HTERT RPE-1 (cell line): ENCODE measurements around the gene SLC10A3.

Experiments used
- in situ Hi-C: fragments of 300-500 bp; cut with MboI; formaldehyde crosslinking; loops from 4 replicates; pipeline ENCODE4 v1.14.3; 2020; ENCODE audit warnings: low sequenced_read_pairs

Gene SLC10A3

DNA sequence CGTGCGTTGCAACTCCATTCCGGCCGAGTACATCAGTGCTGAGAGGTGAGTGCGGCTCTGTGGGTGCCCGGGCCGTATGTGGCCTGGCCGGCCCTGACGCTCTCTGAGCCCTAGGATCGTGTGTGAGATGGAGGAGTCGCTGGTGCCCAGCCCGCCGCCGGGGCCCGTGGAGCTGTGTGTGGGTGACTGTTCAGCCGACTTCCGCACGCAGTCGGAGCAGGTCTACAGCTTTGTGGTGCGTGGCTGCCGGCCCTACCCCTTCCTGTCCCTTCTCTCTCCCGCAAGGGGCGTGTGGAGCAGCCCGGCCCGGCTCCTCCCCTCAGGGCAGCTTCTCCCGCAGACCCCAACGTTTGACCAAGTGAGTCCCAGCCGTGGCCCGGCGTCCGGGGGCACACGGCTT, 24.4 kb downstream of the SLC10A3 start:
- in situ Hi-C loops: no loop called here

DNA sequence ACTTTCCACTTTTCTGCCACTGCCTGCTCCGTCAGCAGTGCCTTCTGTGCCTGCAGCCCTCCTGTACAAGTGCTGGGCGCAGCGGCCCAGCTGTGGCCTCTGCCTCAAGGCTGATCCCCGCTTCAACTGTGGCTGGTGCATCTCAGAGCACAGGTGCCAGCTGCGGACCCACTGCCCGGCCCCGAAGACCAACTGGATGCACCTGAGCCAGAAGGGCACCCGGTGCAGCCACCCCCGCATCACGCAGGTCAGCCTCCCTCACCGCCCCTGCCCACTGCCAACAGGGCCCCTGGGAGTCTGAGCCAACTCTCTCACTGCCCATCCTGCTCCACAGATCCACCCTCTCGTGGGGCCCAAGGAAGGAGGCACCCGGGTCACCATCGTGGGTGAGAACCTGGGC, 24.8 kb downstream of the SLC10A3 start:
- in situ Hi-C loops: no loop called here

DNA sequence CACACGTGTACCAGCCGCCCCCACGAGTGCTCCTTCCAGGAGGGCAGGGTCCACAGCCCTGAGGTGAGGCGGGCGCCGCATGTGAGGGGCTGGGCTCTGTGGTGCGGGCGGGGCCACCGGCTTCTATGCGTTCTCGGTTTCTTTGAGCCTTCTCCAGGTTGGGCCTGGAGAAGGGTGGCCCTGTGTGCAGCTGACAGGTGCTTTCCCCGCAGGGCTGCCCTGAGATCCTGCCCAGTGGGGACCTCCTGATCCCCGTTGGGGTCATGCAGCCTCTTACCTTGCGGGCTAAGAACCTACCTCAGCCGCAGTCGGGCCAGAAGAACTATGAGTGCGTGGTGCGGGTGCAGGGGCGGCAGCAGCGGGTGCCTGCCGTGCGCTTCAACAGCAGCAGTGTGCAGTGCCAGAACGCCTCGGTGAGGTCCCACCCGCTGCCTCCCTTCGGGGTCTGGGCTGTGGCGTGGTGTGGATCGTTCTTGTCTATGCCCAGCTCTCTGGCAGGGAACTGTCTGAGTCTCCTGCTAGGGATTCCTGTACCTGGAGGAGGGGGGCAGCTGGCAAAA, 25.5 kb downstream of the SLC10A3 start:
- in situ Hi-C loops: no loop called here

DNA sequence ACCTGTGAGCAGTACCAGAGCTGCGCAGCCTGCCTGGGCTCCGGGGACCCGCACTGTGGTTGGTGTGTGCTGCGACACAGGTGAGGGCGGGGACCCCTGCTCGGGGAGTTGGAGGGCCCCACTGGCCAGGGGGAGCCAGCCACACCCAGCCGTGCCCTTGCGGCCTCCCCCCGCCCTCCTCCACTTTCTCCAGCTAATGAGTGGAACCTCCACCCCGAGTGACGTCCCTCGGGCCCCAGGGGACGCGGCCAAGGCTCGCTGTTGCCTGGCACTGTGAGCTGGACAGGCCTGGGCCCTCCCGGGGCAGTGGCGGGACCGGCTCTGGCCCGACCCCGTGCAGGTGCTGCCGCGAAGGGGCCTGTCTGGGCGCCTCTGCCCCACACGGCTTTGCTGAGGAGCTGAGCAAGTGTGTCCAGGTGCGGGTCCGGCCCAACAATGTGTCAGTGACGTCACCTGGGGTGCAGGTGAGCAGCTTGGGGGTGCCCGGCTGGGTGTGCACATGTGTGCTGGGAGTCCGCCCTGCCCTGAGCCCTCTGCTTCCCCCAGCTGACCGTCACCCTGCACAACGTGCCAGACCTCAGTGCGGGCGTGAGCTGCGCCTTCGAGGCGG, 26.7 kb downstream of the SLC10A3 start:
- in situ Hi-C loops: no loop called here

DNA sequence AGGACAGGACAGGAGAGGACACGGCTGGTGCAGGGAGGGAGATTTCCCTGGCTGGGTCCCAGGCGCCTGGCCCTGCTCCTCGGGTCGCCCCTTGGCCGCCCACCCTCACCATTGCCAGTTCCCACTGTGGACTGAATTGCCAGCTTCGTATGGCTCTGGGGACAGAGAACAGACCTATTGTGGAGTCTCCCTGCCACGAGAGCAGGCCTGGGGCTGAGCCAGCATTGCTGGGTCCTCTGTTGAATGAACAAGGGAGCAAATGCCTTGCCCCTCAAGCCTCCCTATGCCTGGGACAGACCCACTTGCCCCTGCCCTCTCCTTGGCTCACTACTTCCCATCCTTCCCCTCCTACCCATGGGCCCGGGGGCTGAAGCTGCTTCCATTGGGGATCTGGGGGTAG, 28.0 kb downstream of the SLC10A3 start:
- in situ Hi-C loops: no loop called here

DNA sequence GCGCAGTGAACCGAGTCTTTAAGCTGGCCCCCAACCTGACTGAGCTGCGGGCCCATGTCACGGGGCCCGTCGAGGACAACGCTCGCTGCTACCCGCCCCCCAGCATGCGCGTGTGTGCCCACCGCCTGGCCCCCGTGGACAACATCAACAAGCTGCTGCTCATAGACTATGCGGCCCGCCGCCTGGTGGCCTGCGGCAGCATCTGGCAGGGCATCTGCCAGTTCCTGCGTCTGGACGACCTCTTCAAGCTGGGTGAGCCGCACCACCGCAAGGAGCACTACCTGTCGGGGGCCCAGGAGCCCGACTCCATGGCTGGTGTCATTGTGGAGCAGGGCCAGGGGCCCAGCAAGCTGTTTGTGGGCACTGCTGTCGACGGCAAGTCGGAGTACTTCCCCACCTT, 30.1 kb downstream of the SLC10A3 start:
- in situ Hi-C loops: no loop called here

DNA sequence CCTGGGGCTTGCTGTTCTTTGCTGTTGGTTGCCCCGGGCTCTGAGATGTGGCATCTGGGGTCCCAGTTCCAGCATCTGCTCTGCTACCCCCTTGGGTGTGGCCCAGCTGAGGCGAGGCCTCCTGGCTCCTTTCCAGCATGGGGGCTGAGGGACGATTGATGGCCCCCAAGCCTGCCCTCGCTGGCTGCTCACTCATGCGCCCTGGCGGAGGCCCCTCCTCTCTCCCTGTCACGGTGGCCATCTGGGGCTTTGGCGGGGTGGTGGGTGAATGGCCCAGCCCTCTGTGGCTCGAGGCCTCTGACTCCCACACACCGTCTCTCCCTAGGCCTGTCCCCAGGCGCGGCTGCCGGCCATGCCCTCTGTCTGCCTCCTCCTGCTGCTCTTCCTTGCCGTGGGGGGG, 30.6 kb downstream of the SLC10A3 start:
- in situ Hi-C loops: no loop called here

DNA sequence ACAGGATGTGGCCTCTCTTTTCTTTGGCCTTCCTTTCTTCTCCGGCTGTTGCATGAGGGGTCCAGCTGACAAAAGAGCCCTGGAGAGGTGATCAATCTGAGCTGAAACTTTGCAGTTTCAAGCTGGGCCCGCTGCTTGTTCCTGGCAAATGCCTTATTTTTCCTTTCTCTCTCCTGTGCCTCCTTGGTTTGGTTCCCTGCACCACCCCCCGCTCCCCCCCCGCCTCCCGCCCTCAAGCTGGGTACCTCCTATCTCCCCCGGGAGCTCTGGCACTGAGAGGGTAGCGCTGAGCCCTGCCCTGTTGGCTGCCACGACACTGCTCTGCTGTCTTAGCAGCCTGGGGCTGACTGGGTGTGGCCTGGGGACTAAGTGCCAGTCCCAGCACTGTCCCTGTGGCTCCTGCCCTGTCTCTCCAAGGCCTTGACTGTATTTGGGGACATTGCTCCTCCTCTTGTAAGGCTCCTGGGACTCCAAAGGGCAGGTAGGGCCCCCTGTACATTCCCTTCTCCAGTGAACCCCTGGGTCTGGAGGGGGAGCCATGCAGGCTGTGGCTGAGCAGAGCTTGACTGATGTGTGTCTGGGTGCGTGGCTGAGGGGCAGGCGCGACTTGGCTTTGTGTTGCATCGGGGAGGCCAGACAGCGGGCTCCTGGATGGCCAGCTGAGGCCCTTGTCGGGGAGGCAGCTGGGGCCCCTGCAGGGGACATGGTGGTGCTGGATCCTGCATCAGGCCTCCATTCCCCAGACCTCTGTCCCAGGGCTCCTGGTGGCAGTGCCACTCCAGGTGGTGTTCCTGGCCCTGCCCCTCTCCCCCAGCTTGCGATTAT, 31.3 kb downstream of the SLC10A3 start:
- in situ Hi-C loops: no loop called here

DNA sequence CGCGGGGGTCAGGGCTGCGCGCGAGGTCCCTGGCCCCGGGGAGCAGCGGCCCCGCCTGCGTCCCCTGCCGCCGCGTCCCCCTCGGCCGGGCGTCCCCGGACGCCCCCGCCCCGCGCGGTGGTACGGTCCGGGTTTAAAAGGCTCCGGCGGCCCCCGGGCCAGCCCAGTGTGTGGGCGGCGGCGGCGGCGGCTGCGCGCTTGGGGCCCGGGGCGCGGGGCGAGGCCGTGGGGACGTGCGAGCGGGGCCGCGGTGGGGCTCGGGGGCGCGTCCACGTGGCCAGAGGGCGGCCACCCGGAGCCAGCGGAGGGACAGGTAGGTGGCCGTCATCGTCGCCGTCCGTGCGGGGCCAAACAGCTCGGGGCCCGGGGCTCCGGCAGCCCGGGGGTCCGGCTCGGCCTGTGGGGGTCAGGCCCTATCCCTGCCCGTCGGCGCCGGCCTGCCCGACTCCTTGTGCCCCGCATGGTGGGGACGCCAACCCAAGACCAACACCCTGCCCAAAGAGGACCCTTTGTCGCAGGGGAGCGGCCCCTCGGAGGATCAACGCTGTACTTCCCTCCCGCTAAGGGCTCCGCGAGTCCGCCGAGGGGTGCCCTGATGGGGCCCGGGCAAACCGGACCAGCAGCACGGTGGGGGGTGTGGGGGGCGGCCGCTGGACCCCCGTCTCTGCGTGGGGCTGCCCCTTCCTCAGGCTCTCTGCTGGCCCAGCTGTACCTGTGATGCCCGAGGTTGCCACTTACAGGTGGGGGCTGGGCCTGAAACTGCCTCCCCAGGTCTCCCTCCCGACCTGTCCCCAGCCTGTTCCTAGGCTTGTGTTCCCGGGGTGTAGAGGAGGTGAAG, 32.1 kb downstream of the SLC10A3 start, which contains the start of gene PLXNA3:
PLXNA3 (plus strand) TSS at position 166 of the 838 bp plus-strand sequence. CDS start 1,903 bp downstream, outside the sequence.
- in situ Hi-C loops: no loop called here

DNA sequence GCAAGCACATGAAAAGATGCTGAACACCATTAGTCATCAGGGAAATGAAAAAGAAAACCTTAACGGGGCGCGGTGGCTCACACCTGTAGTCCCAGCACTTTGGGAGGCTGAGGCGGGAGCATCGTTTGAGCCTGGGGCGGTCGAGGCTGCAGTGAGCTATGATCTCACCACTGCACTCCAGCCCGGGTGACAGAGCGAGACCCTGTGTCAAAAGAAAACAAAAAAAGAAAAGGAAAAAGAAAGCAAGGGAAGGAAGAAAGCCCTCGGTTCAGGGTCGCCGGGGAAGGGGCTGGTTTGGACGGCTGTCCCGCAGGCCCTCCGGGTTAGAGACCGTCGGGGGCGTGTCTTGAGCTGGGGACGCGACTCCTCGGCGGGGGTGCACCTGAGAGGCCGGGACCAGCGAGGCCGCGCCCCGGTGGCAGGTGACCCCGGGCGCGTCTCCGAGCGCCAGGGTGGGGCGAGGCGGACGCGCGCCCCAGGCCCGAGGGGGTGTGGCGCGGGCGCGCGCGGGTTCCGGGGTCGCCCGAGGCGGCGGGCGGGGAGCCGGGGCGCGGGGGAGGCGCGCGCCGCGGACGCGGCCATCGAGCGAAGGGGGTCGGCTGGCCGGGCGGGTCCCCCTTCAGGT, 32.8 kb downstream of the SLC10A3 start:
- in situ Hi-C loops: no loop called here

DNA sequence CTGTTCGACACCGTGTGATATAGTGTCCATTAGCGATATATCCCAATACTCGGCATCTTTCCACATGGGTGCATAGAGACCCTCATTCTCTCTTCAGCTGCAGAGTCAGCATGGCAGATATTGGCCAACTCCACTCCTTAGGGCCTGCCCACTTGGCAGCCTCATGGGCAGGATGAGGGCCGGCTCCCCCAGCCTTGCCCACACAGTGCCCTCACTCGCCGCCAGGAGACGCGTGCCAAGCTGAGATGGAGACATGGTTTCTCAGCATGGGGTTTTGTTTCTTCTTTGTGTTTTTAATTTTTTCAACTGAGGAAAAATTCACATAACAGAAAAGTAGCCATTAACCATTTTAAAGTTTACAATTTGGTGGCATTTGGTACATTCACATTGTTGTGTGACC, 37.6 kb downstream of the SLC10A3 start:
- in situ Hi-C loops: no loop called here

DNA sequence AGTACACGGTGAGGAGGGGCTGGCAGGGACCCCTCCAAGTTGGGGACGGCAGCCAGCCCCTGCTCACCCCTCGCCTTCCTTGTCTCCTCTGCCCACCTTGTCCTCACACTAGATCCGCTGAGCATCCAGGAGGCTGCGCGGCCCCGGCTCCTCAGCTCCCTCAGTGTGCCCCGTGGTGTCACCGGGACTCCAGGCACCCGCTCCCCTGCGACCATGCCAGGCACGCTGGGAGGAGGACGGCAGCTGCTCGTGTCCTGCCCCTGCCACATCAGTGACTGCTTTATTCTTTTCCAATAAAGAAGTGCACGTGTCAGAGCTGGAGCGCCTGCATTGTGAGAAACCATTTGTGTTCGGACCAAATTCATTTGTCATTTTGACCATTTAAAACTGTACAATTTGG, 40.1 kb downstream of the SLC10A3 start:
- in situ Hi-C loops: no loop called here

DNA sequence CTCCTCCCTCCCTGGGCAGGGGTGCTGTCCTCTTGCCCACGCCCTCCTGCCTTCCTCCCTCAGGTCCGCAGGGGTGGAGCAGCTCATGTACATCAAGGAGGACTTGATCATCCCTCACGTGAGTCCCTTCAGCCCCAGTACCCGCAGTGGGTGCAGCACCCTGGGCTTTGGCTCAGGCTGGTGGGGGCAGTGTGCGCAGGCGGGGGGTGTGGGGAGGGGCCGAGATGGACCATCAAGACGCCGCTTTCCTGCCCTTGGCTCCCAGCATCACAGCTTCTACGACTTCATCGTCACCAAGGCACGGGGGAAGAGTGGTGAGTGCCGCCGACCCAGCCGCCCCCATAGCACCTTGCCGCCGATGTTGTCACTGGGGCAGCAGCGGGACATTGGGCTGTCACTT, 40.8 kb downstream of the SLC10A3 start:
- in situ Hi-C loops: no loop called here

DNA sequence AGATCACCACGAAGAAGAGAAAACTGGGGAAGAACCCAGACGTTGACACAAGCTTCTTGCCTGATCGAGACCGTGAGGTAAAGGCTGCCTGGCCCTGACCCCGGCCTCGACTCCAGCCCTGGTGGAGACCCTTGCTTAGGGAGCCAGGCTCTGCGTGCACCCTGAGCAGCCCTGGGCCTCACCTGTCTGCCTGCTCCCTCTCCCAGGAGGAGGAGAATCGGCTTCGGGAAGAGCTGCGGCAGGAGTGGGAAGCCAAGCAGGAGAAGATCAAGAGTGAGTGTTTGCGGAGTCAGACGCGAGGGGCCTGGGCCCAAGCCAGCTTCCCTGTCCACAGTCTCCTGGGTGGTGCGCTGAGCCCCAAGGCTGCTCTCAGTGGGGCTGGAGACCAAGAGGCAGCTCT, 41.9 kb downstream of the SLC10A3 start:
- in situ Hi-C loops: no loop called here

DNA sequence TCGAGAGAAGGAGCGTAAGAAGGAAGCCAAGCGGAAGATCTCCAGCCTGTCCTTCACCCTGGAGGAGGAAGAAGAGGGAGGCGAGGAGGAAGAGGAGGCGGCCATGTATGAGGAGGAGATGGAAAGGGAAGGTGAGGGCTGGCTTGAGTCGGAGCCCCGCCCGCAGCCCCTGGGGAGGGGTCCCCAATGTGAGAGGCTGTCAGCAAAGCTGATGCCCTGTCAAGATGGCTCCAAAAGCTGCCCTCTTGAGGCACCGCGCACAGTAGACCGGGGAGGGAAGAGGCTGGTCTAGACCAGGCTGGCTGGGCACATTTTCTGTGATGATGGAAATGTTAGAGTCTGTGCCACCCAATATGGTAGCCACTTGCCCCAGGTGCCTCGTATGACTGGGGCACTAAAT, 44.0 kb downstream of the SLC10A3 start:
- in situ Hi-C loops: no loop called here

DNA sequence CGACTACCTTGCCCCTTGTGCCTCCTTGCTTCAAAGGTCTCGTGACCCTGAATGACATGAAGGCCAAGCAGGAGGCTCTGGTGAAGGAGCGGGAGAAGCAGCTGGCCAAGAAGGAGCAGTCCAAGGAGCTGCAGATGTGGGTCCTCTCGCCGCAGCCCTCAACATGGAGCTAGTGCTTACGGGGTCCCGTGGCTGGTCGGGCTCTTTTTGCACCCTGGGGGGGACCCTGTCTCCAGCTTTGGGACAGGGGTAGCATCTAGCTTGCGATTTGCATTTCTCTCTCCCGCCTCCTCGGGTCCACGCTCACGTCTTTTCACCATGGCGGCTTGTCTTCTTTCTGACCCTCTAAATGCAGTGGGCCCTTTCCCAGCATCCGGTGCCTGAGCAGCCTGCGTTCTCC, 44.7 kb downstream of the SLC10A3 start:
- in situ Hi-C loops: no loop called here

DNA sequence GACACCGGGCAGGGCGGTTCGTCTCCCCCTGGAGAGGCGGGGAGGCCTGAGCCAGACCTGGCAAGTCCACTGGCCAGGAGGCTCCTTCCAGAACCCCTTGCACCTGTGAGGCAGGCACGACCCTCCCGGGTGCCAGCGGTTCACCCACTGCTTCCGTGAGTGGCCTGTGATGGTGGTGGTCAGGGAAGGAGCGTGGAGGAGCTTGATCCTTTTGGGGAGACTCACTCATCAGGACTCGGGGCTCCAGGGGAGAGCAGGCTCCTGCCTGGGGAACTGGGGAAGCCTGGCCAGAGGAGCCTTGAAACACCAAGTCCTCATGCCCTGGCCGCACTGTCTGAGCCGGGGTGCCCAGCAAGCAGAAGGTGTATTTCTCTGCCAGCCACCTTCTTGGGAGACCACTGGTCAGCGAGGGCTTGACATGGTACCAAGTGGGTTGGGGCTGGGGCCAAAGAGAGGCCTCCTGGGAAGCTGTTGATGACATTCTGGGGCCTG, 45.6 kb downstream of the SLC10A3 start:
- in situ Hi-C loops: no loop called here

DNA sequence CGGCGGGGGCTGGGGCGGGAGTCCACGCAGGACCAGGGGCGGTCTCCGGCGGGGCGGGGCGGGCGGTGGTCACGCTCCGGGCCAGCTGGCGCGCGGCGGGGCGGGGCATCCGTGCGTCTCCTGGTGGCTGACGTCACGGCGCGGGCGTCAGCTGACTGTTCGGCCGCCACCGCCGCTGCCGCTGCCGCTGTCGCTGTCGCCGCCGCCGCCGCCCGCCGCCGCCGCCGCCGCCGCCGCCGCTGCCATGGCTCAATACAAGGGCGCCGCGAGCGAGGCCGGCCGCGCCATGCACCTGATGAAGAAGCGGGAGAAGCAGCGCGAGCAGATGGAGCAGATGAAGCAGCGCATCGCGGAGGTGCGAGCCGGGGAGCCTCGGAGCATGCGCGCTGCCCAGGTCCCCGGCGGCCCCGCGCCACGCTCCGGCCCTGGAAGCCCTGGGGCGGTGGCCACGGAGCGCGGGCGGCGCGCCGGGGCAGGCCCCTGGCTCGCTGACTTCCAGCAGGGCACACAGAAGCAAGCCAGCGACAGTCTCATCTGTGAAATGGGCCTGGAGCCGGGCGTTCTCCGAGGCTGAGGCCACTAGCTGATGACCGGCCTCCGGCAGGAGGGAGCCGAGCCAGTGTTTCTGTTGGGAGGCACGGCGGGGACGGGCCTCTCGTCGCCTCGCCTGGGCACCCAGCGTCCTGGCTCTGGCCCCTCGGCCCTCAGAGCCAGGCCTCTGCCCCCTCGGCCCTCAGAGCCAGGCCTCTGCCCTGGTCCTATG, 46.3 kb downstream of the SLC10A3 start, which contains the start of gene FAM50A:
FAM50A (plus strand) TSS at position 150 of the 763 bp plus-strand sequence; CDS start at position 245, 95 bp downstream.
- in situ Hi-C loops: no loop called here

DNA sequence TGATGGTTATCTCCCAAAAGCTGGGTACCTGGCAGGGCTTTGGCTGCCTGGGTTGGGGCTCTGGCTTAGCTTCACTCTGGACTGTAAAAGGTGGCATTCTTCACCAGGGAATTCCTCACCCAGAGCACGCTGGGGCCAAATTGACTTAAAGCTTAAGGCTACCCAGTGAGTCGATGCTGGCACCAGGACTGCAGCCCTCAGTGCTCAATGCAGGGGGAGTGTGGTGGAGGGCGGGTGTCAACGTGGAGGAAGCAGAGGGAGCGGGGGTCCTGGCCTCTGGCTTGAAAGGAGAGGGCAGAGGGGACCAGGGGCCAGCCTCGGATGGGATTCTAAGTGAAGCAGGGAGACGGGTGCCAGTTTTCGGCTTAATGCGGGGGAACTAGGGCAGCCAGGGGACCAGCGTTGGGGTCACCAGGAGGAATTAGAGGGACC, 46.9 kb downstream of the SLC10A3 start:
- in situ Hi-C loops: no loop called here
